GM10266 (cell line): ENCODE results near the gene GRM4.

Experiments
- DNase-seq: peaks from one replicate; pipeline ENCODE4 v3.0.0; 2012; ENCODE audit errors: extremely low spot score
- TF ChIP-seq, protein P1 (sequence below): IDR thresholded peaks from 2 replicates; pipeline ENCODE4 v1.5.1; 2012; ENCODE audit warnings: mild to moderate bottlenecking, low read depth; ENCODE audit not compliant: control insufficient read depth, insufficient read depth; ENCODE audit errors: missing control alignments

Gene GRM4

DNA sequence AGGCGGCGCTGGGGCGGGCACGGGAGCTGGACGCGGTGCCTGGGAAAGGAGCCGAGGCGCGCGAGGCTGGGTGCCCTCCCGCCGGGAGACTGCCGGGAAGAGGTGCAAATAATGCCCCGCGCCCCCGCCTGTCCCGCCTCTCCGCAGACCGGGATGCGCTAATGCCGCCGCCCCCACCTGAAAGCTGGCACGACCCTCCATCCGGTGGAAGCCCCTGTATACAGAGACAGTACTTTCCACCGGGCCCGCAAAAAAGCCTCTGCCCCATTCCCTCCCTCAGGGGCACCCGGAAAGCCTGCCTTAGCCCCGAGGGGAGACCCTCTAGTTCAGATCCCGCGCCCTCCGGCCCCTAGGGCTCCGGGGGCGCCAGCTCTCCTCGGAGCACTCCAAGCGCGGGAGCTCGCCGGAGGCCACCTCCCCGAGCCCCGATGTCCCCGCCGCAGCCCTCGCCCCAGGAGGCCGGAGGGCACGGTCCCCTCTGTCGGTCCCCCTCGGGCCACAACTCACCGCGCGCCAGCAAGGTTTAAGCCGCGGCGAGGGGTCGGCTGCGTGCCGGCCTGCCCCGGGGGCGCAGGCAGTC, 1.2 kb downstream of the GRM4 start:
- TF ChIP-seq, protein P1, sequence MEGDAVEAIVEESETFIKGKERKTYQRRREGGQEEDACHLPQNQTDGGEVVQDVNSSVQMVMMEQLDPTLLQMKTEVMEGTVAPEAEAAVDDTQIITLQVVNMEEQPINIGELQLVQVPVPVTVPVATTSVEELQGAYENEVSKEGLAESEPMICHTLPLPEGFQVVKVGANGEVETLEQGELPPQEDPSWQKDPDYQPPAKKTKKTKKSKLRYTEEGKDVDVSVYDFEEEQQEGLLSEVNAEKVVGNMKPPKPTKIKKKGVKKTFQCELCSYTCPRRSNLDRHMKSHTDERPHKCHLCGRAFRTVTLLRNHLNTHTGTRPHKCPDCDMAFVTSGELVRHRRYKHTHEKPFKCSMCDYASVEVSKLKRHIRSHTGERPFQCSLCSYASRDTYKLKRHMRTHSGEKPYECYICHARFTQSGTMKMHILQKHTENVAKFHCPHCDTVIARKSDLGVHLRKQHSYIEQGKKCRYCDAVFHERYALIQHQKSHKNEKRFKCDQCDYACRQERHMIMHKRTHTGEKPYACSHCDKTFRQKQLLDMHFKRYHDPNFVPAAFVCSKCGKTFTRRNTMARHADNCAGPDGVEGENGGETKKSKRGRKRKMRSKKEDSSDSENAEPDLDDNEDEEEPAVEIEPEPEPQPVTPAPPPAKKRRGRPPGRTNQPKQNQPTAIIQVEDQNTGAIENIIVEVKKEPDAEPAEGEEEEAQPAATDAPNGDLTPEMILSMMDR = no peak
- DNase-seq = no peak

DNA sequence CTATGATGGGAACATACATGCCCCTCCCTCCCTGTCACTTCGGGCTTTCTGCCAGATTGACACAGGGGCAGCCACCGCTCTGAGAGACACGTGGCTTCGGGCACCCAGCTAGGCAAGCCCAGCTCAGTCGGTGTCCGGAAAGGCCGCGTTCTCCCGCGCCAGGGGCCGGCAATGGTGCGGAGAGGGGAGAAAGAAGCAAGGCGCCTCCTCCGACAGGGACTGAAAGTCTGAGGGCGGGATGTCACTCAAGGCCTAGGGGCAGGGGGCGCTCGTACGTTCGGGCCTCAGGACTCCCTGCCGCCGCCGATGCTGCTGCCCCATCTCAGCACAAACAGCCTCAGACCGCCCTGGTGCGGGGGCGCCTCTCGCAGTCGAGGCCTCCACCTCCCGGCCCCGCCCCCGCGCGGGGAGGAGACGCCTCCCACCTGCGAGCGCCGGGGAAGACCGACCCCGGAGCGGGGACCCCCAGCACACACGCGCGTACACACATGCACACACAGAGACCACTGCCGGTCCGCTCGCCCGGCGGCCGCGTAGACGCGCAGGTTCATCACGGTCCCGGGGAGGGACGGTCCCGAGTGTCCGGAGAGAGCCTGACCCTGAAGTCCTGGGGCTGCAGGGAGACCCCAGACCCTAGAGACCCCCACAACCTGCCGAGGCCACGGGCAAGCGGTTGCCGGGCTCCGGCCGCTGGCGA, 1.9 kb downstream of the GRM4 start:
- TF ChIP-seq, protein P1 = peak; percentile 23
- DNase-seq = no peak

DNA sequence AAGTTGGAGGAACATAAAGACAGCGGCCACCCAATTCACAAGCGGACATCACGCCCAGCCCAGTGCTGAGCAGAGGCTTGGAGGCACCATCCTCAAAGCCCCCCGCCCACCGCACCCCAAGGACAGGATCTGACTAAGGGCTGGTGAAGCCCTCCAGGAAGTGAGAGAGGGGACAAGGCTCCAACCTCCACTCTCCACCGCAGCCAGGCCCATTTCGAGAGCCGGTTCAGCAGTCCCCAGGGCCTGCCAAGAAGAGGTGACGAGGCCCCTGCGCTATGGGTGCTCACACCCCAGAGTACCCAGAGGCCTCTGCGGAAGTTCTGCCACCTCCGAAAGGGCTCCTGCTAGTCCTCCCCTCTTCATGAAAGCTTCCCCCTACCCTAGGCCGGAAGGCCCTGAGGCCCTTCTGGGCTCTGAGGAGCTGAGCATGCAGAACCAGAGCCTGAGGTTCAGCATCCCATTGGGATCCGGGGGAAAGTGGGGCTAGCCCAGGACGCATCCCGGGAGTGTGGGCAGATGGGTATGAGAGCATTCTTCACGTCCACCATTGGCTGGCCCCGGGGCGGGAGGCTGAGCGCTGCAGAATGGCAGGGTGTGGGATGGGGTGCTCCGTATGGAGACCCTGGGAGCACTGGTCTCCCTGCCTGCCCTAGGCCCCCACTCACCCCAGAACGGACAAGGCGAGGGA, 2.5 kb downstream of the GRM4 start:
- DNase-seq = no peak

DNA sequence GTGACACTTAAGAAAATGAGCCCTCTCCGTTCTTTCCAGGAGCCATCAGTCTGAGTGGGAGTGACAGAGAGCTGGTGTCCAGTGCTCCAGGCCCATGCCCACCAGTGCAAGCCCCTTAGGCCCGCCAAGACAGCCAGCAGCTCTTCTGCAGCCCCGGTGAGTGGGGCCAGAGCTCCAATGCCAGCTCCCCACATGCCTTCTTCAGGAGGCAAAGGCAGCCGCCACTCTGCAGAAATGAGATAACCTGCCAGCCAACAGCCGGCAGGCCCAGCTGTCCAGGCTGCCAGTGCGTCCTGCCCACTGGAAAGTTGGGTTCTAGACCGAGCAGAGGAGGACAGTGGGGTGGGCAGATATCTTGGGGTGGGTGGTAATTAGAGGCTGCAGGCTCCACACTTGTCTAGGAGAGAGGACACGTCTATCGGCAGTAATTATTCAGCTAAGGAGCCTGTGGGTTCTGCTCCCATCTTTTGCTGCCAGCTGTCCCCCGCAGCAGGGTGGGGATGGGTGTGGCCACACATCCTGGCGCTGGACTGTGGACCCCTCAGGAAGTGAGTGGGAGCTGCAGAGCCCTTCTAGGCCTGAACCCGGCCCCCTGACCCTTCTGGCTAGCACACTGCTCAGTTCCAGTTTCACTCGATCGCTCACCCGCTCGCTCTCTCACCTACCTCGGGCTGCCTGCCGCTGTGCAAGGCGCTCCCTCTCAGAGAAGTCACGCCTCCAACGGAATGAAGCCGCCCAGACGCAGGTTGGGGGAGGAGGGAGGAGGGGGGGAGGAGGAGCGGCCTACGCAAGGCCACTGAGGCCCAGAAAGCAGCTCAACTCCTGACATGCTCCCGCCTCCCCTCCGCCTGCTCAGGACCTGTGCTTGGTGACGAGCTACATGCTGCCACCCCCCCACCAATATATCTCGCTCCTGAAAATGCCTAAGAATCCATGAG, 3.6 kb downstream of the GRM4 start:
- no peak for DNase-seq
- TF ChIP-seq, protein P1 = no peak

More for the DNA sequence above, 2.5 kb downstream of the GRM4 start:
- TF ChIP-seq, protein P1 = no peak

DNA sequence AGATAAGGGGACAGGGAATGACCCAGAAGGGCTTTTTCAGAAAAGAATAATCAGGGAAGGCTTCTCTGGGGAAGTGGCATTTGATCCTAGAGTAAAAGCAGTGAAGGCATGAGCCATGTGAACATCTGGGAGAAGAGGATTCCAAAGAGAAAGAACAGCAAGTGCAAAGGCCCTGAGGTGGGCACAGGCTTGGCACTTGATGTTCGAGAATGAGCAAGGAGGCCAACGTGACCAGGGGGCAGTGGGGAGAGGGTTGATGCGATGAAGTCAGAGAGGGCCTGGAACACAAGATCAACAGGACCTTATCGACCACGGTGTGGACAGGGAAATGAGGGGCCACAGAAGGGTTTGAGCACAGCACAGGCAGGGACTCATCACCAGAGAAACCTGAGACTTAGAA, 5.8 kb downstream of the GRM4 start:
- DNase-seq = no peak
- TF ChIP-seq, protein P1 = no peak

DNA sequence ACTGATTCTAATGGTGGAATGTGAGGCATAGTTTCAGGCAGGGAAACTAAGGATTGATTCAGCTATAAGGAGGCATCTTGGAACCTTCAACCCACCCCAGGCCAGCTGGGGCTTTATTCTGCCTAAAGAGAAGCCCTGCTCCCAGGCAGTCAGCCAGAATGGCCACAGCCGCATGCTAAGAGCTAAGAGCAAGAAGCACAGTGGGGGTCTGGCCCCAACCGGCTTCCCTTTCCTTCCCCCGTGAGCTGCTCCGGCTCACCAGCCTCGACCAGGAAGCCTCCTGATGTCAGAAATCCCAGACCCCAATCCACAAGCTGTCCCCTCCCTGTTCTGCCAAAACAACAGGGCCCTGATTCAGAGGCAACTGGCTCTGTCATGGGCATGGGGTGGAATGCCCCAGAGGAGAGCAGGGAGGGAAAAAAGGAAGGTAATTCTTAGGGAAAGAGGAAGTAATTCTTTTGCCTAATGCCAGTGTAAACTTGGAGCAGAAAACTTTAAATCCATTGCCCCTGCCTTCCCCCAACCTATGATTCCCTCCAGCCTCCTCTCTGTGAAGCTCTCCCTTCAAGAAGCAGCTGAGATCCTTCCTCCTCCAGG, 6.9 kb downstream of the GRM4 start:
- TF ChIP-seq, protein P1 = no peak
- no peak for DNase-seq
